GM10248 (cell line): ENCODE measurements around the gene BCAS4.
A peak's percentile ranks its signal among the peaks of the same experiment; 100 is the strongest.

Experiments used
- CTCF ChIA-PET: fragments of 300-600 bp; sonication (Branson Sonifier 250); formaldehyde crosslinking; extraction: SDS; loops from one replicate; lab custom pipeline; 2021; ENCODE audit warnings: antibody characterized with exemption; lab: Yijun Ruan, JAX
- POLR2A ChIA-PET: fragments of 350-650 bp; sonication (Branson Sonifier 250); formaldehyde crosslinking; extraction: SDS; loops from one replicate; lab custom pipeline; 2020; ENCODE audit warnings: antibody characterized with exemption; lab: Yijun Ruan, JAX
- DNase-seq: peaks from one replicate; pipeline ENCODE4 v3.0.0; 2012; ENCODE audit errors: extremely low spot score
- CTCF ChIP-seq: IDR thresholded peaks from 2 replicates; pipeline ENCODE4 v1.5.1; 2012; ENCODE audit warnings: mild to moderate bottlenecking, low read depth; ENCODE audit errors: extremely low read depth, missing control alignments, control extremely low read depth

The BCAS4 gene

GRCh38 chr20:50838707-50839385 is 44.0 kb downstream of the BCAS4 start:
- DNase-seq: no peak
- ChIA-PET POLR2A (no interaction called here), CTCF (interaction anchor here (1.2 to 2.0 kb wide), 3 partner anchors 8 to 44 kb away, joined by 3 to 4 read pairs (median 3); partner anchors contain the start of gene BCAS4)
- no peak for TF ChIP-seq CTCF

GRCh38 chr20:50842821-50843220 is 48.0 kb downstream of the BCAS4 start:
- ChIA-PET POLR2A (no interaction called here), CTCF (interaction anchor here (1.1 to 1.6 kb wide), 2 partner anchors 48 to 86 kb away, joined by 3 to 8 read pairs; partner anchors contain the start of gene BCAS4)
- DNase-seq: no peak
- TF ChIP-seq CTCF: no peak

GRCh38 chr20:50843331-50844276 is 48.7 kb downstream of the BCAS4 start:
- no peak for TF ChIP-seq CTCF
- CTCF ChIA-PET: interaction anchor here (1.1 to 4.2 kb wide), 3 partner anchors 49 to 85 kb away, joined by 3 to 23 read pairs (median 8); partner anchors contain the start of gene BCAS4
- POLR2A ChIA-PET: no interaction called here
- no peak for DNase-seq

GRCh38 chr20:50844430-50845100 is 49.7 kb downstream of the BCAS4 start:
- peak; percentile 91 for DNase-seq
- TF ChIP-seq CTCF: no peak
- CTCF ChIA-PET: interaction anchor here (0.7 to 4.2 kb wide), 5 partner anchors 8 to 90 kb away, joined by 3 to 23 read pairs (median 3); partner anchors contain the start of gene BCAS4
- POLR2A ChIA-PET: no interaction called here

GRCh38 chr20:50845566-50846215 is 50.8 kb downstream of the BCAS4 start:
- no peak for TF ChIP-seq CTCF
- no peak for DNase-seq
- ChIA-PET POLR2A (no interaction called here), CTCF (interaction anchor here (0.7 to 4.2 kb wide), 8 partner anchors 10 to 88 kb away, joined by 3 to 23 read pairs (median 3); partner anchors contain the start of genes ADNP and BCAS4)
